WTC11 (cell line): ENCODE measurements around the gene MTSS2. TPM values are rescaled to one million over a fixed set of nuclear protein-coding genes. Genes with fewer than 3 reads are reported as not detected.

Source experiments
- ATAC-seq: fragments of 200-7000 bp; cut with Tn5 transposase; 2 replicates; pipeline ENCODE4 v1.10.0; 2021; ENCODE audit warnings: mild to moderate bottlenecking, moderate library complexity
- CTCF ChIA-PET: fragments of 300-600 bp; sonication (Branson Sonifier 250); formaldehyde crosslinking; loops from one replicate; lab custom pipeline; 2021; ENCODE audit warnings: antibody characterized with exemption; lab: Charles Lee
- POLR2A ChIA-PET: fragments of 350-600 bp; sonication (Branson Sonifier 250); formaldehyde crosslinking; loops from one replicate; lab custom pipeline; 2021; ENCODE audit warnings: antibody characterized with exemption; lab: Charles Lee
- DNase-seq: peaks from one replicate; pipeline ENCODE4 v3.0.0; 2021; ENCODE audit warnings: low spot score
- H3K27ac Mint-ChIP-seq: 2 replicates; pipeline ENCODE4 v1.8.0; 2021; ENCODE audit warnings: mixed read lengths
- H3K27me3 Mint-ChIP-seq: 2 replicates; pipeline ENCODE4 v1.8.0; 2021; ENCODE audit warnings: low read depth, mild to moderate bottlenecking, moderate library complexity, mixed read lengths
- H3K36me3 Mint-ChIP-seq: 2 replicates; pipeline ENCODE4 v1.8.0; 2021; ENCODE audit warnings: mixed read lengths
- H3K4me1 Mint-ChIP-seq: 2 replicates; pipeline ENCODE4 v1.8.0; 2022; ENCODE audit warnings: mixed read lengths
- H3K4me3 Mint-ChIP-seq: 2 replicates; pipeline ENCODE4 v1.8.0; 2021; ENCODE audit warnings: mild to moderate bottlenecking, moderate library complexity, mixed read lengths
- H3K9me3 Mint-ChIP-seq: 2 replicates; pipeline ENCODE4 v1.8.0; 2021; ENCODE audit warnings: mixed read lengths
- ELF4 ChIP-seq: sonication (generic); formaldehyde crosslinking; IDR thresholded peaks from 2 replicates; pipeline ENCODE4 v1.8.1; 2022; ENCODE audit warnings: low read depth, mild to moderate bottlenecking, moderate library complexity, missing genetic modification reagents
- EMX1 ChIP-seq: fragments of 250-450 bp; sonication (Bioruptor Pico); IDR thresholded peaks from 2 replicates; pipeline ENCODE4 v1.8.0; 2021; ENCODE audit warnings: mild to moderate bottlenecking
- ETV6 ChIP-seq: sonication (generic); formaldehyde crosslinking; IDR thresholded peaks from 2 replicates; pipeline ENCODE4 v1.8.1; 2022; ENCODE audit warnings: mild to moderate bottlenecking, missing genetic modification reagents
- FOXK1 ChIP-seq: sonication (generic); formaldehyde crosslinking; IDR thresholded peaks from 2 replicates; pipeline ENCODE4 v1.8.0; 2022; ENCODE audit warnings: mild to moderate bottlenecking, moderate library complexity, missing genetic modification reagents
- PRRX2 ChIP-seq: fragments of 250-450 bp; sonication (Bioruptor Pico); IDR thresholded peaks from 2 replicates; pipeline ENCODE4 v1.8.0; 2021; ENCODE audit warnings: mild to moderate bottlenecking
- ZBTB21 ChIP-seq: sonication (generic); formaldehyde crosslinking; IDR thresholded peaks from 2 replicates; pipeline ENCODE4 v1.8.1; 2023; ENCODE audit warnings: mild to moderate bottlenecking, missing genetic modification reagents, borderline replicate concordance
- ZNF121 ChIP-seq: sonication (generic); formaldehyde crosslinking; IDR thresholded peaks from 2 replicates; pipeline ENCODE4 v1.8.0; 2023; ENCODE audit warnings: missing genetic modification reagents
- ZNF263 ChIP-seq: sonication (generic); formaldehyde crosslinking; IDR thresholded peaks from 2 replicates; pipeline ENCODE4 v1.8.1; 2022; ENCODE audit warnings: low read depth, mild to moderate bottlenecking, moderate library complexity, missing genetic modification reagents
- total RNA-seq: library from RNA; stranded (reverse); gene quantifications from 3 replicates; pipeline ENCODE4 v1.2.3, GENCODE V29; 2021
- TF ChIP-seq, protein P1 (sequence below): sonication (generic); formaldehyde crosslinking; IDR thresholded peaks from 2 replicates; pipeline ENCODE4 v1.8.1; 2023; ENCODE audit warnings: mild to moderate bottlenecking, missing genetic modification reagents
- TF ChIP-seq, protein P2 (sequence below): fragments of 250-450 bp; sonication (Bioruptor Pico); IDR thresholded peaks from 2 replicates; pipeline ENCODE4 v1.9.0; 2021; ENCODE audit warnings: moderate library complexity, mild to moderate bottlenecking, inconsistent platforms, borderline replicate concordance
- TF ChIP-seq, protein P3 (sequence below): sonication (generic); formaldehyde crosslinking; IDR thresholded peaks from 2 replicates; pipeline ENCODE4 v1.8.0; 2022; ENCODE audit warnings: missing genetic modification reagents
- TF ChIP-seq, protein P4 (sequence below): fragments of 250-450 bp; sonication (Bioruptor Pico); IDR thresholded peaks from 2 replicates; pipeline ENCODE4 v1.9.0; 2021; ENCODE audit warnings: mild to moderate bottlenecking

The MTSS2 gene
- total RNA-seq, 1 experiment from 2014 or later, result 28.3 TPM

DNA sequence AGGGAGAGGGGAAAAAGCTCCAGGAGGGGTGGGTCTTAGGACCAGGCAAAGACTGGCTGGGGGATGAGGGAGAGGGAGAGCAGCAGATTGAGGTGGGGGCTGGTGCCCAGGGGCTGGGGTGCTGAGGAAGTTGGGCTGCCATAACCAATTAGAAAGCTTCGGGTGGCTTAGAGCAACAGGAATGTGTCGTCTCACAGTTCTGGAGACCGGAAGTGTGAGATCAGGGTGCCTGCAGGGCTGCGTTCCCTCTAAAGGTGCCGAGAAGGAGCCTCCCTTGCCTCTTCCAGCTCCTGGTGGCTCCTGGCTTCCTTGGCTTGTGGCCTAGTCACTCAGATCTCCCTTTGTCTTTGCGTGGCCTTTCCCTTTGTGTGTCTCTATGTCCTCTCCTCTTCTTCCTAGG lies 37.2 kb downstream of the MTSS2 start (continued):
- TF ChIP-seq, protein P1, sequence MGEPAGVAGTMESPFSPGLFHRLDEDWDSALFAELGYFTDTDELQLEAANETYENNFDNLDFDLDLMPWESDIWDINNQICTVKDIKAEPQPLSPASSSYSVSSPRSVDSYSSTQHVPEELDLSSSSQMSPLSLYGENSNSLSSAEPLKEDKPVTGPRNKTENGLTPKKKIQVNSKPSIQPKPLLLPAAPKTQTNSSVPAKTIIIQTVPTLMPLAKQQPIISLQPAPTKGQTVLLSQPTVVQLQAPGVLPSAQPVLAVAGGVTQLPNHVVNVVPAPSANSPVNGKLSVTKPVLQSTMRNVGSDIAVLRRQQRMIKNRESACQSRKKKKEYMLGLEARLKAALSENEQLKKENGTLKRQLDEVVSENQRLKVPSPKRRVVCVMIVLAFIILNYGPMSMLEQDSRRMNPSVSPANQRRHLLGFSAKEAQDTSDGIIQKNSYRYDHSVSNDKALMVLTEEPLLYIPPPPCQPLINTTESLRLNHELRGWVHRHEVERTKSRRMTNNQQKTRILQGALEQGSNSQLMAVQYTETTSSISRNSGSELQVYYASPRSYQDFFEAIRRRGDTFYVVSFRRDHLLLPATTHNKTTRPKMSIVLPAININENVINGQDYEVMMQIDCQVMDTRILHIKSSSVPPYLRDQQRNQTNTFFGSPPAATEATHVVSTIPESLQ (CRISPR knock-in tag), result no peak
- no peak for TF ChIP-seq ELF4 (CRISPR knock-in tag)
- TF ChIP-seq FOXK1, result no peak
- no peak for TF ChIP-seq ZBTB21 (CRISPR knock-in tag)
- TF ChIP-seq, protein P2, sequence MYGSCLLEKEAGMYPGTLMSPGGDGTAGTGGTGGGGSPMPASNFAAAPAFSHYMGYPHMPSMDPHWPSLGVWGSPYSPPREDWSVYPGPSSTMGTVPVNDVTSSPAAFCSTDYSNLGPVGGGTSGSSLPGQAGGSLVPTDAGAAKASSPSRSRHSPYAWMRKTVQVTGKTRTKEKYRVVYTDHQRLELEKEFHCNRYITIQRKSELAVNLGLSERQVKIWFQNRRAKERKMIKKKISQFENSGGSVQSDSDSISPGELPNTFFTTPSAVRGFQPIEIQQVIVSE (CRISPR knock-in tag), result no peak
- TF ChIP-seq, all 79 proteins: peak for 0

DNA sequence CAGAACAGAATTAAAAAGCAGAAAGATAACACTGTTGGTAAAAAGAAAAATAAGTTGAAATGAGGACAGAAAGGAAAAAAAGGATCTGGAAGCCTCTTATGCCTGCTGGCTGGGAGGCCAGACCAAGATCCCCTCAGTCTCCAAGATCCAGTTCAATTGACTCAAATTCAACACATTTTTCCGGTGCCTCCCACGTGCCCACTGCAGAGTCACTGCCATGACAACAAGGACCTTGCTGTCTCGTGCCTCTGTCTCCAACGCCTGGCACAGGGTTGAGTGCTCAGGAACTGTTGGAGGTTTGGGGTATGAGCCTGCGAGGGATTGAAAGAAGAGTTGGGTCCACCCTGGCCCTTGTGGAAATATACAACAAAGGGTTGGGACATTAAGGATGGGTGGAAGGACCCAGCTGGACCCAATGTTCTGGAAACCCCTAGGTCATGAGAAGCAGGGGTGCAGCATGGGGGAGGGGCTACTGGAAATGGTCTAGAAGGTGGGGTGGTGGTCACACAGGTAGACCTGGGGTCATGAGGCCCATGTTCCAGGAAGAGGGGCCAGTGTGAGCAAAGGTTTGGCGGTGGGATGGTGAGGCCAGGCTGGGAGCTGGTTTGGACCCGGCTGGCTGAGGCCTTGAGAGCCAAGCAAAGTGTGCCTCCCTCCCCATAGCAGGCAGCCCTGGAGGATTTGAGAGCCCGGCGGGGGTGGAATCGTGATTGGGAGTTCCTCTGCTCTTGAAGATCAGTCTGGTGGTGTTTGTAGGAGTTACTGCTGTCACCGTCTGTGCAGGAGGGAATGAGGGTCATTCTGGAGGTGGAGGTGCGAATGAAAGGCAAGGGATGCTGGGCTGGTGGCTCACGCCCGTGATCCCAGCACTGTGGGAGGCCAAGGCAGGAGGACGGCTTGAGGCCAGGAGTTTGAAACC lies 38.2 kb downstream of the MTSS2 start:
- ChIA-PET POLR2A (no interaction called here), CTCF (no interaction called here)
- Mint-ChIP-seq H3K36me3 (peaks cover 18% of the 10 kb centered on the region), H3K4me3 (no peak overlapping the region), H3K4me1 (peaks cover 12% of the 10 kb centered on the region), H3K27ac (no peak overlapping the region), H3K27me3 (no peaks in the 10 kb centered on the region), H3K9me3 (peaks cover 16% of the 10 kb centered on the region)
- no peak for ATAC-seq
- no peak for DNase-seq
- no peak for TF ChIP-seq PRRX2
- TF ChIP-seq ZNF121, result 0 out of 2 replicates have a peak, but pooled peaks have one; percentile 44

DNA sequence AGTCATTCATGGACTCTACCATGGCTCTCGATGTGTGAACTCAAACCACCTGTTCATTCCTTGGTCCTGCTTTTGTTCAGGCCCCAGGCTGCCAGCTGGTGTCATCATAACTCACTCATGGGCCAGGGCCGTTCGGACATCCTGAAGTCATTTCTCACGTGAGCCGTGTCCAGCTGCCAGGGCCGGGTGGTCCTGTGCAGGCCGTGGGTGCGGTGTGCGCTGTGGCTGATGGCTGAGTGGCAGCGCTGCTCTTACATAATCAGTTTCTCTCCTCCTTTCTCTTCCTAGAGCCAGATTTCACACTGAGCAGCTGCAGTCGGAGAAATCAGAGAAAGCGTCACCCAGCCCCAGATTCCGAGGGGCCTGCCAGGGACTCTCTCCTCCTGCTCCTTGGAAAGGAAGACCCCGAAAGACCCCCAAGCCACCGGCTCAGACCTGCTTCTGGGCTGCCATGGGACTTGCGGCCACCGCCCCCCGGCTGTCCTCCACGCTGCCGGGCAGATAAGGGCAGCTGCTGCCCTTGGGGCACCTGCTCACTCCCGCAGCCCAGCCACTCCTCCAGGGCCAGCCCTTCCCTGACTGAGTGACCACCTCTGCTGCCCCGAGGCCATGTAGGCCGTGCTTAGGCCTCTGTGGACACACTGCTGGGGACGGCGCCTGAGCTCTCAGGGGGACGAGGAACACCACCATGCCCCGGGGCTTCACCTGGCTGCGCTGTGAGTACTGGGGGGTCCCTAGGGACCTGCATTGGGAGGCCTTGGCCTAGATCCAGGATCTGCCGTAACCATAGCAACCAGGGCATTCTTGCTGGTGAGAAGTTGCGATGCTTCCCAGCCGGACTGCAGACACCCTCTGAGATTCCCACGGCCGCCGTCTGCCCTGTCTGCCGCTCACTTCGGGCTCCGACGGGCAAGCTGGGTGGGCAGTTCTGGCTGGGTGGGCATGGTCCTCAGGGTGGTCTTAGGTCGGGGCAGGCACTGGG lies 39.3 kb downstream of the MTSS2 start, which contains the start of gene IL34:
Gene IL34 (plus strand): TSS at position 300 of the 982 bp plus-strand sequence. CDS start 389 bp downstream, at position 689.
- POLR2A ChIA-PET, result no interaction called here
- H3K27me3 Mint-ChIP-seq, result no peaks in the 10 kb centered on the region
- TF ChIP-seq ZNF263 (CRISPR knock-in tag) (no peak), EMX1 (CRISPR knock-in tag) (no peak), ETV6 (CRISPR knock-in tag) (no peak)
- TF ChIP-seq, protein P3, sequence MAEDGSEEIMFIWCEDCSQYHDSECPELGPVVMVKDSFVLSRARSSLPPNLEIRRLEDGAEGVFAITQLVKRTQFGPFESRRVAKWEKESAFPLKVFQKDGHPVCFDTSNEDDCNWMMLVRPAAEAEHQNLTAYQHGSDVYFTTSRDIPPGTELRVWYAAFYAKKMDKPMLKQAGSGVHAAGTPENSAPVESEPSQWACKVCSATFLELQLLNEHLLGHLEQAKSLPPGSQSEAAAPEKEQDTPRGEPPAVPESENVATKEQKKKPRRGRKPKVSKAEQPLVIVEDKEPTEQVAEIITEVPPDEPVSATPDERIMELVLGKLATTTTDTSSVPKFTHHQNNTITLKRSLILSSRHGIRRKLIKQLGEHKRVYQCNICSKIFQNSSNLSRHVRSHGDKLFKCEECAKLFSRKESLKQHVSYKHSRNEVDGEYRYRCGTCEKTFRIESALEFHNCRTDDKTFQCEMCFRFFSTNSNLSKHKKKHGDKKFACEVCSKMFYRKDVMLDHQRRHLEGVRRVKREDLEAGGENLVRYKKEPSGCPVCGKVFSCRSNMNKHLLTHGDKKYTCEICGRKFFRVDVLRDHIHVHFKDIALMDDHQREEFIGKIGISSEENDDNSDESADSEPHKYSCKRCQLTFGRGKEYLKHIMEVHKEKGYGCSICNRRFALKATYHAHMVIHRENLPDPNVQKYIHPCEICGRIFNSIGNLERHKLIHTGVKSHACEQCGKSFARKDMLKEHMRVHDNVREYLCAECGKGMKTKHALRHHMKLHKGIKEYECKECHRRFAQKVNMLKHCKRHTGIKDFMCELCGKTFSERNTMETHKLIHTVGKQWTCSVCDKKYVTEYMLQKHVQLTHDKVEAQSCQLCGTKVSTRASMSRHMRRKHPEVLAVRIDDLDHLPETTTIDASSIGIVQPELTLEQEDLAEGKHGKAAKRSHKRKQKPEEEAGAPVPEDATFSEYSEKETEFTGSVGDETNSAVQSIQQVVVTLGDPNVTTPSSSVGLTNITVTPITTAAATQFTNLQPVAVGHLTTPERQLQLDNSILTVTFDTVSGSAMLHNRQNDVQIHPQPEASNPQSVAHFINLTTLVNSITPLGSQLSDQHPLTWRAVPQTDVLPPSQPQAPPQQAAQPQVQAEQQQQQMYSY (CRISPR knock-in tag), result no peak
- TF ChIP-seq, protein P4, sequence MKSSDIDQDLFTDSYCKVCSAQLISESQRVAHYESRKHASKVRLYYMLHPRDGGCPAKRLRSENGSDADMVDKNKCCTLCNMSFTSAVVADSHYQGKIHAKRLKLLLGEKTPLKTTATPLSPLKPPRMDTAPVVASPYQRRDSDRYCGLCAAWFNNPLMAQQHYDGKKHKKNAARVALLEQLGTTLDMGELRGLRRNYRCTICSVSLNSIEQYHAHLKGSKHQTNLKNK, result no peak
- TF ChIP-seq, all 79 proteins: peak for 0
- H3K36me3 Mint-ChIP-seq, result peaks cover 18% of the 10 kb centered on the region
- H3K4me3 Mint-ChIP-seq, result no peak within 1 kb of the TSS
- H3K27ac Mint-ChIP-seq, result peak within 1 kb of the TSS; percentile 65; the same call in 1 of the 2 replicates
- H3K9me3 Mint-ChIP-seq, result peaks cover 16% of the 10 kb centered on the region
- no peak for DNase-seq
- peaks cover 14% of the 10 kb centered on the region for H3K4me1 Mint-ChIP-seq
- ATAC-seq, result no peak
- CTCF ChIA-PET, result interaction anchor here (1.2 kb wide), 1 partner anchor 55 kb away, joined by 3 read pairs; no protein-coding TSS in a partner anchor
